WI38 (cell line): ENCODE measurements around the gene B4GALNT1.

Source experiments
- H3K4me3 ChIP-seq: 2 replicates; pipeline ENCODE4 v1.5.1; 2011; ENCODE audit warnings: low read depth, mild to moderate bottlenecking, control low read depth, low read length
- TF ChIP-seq, protein P1 (sequence below): IDR thresholded peaks from 2 replicates; pipeline ENCODE4 v1.5.1; 2012; ENCODE audit warnings: low read depth, mild to moderate bottlenecking, control low read depth, low read length

Gene B4GALNT1

DNA sequence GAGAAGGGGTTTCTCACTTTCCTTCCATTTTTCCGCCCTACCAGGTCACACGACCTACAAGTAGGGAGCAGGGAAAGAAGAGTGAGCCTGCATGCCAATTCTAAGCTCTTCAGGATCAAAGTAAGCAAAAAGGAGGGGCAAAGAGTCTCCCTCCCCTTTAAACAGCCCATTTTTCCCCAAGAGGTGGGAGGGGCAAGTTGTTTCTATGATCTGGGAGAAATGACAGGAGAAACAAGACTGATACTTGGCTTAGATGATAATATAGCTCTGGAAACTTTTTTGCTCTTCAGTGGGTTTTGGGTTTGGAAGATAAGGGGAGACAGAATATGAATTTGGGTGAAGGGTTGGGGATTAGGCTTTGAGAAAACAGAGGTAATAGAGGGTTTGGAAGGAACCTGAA lies 26.6 kb downstream of the B4GALNT1 start:
- TF ChIP-seq, protein P1, sequence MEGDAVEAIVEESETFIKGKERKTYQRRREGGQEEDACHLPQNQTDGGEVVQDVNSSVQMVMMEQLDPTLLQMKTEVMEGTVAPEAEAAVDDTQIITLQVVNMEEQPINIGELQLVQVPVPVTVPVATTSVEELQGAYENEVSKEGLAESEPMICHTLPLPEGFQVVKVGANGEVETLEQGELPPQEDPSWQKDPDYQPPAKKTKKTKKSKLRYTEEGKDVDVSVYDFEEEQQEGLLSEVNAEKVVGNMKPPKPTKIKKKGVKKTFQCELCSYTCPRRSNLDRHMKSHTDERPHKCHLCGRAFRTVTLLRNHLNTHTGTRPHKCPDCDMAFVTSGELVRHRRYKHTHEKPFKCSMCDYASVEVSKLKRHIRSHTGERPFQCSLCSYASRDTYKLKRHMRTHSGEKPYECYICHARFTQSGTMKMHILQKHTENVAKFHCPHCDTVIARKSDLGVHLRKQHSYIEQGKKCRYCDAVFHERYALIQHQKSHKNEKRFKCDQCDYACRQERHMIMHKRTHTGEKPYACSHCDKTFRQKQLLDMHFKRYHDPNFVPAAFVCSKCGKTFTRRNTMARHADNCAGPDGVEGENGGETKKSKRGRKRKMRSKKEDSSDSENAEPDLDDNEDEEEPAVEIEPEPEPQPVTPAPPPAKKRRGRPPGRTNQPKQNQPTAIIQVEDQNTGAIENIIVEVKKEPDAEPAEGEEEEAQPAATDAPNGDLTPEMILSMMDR: no peak
- no peak overlapping the region for H3K4me3 ChIP-seq

DNA sequence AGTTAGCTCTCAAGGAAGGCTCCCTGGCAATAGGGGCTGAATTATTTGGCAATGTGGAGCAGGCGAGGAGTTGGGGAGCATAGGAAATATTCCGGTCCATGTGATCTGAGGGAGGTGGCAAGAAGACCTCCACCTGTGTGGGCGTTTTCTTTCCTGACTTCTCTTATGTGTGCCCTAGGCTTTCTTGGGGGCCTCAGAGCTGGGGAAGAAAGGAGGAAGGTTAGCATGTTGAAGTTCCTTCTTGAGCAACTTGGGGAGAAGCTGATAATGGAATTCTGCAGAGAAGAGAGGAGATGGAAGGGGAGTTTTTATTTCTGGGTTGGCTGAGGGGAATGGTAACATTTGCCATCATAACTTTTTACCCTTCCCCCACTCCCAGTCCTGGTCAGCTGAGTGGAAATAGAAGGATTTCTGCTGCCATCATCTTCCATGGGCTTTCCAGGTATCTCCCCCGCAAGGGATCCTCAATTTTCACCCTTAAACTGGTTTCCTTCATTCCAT lies 27.1 kb downstream of the B4GALNT1 start:
- H3K4me3 ChIP-seq: no peak overlapping the region
- TF ChIP-seq, protein P1: no peak

DNA sequence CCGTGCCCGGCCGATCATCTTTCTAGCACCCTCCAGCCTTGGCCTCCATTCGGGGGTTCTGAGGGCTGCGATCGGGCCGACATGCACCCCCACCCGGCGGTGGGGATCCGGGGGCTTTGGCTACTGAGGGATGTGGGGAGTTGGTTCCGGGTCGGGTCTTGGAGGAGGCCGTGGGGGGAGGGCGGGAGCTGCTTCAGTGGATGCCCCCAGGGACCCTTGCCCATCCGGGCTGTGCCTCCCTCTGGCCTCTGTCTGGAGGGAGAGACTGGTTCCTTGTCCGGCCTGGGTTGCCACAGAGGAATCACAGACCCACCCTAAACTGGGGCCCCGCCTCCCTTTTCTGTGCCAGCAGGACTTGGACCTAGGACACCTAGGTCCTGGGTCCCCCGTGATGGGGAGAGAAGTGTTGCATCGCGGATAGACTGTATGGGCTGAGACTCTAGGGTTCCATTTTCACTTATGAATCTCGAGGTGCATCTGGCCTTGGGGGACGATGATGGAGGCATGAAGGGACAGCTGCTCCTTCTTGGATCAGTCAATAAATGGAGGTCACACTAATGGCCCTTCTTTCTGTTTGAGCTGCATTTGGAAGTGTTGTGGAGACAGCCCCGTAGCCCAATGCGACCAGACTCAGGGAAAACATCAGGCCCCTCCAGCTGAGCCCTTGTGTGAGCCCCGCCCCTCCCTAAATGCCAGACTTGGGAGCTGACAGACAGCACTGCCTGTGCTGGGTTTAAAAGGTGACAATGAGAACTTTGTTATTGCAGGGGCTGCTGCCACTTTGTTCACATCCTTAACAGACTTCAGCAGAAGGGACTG lies 27.8 kb downstream of the B4GALNT1 start:
- peak overlapping the region; percentile 62 for H3K4me3 ChIP-seq
- TF ChIP-seq, protein P1: no peak

DNA sequence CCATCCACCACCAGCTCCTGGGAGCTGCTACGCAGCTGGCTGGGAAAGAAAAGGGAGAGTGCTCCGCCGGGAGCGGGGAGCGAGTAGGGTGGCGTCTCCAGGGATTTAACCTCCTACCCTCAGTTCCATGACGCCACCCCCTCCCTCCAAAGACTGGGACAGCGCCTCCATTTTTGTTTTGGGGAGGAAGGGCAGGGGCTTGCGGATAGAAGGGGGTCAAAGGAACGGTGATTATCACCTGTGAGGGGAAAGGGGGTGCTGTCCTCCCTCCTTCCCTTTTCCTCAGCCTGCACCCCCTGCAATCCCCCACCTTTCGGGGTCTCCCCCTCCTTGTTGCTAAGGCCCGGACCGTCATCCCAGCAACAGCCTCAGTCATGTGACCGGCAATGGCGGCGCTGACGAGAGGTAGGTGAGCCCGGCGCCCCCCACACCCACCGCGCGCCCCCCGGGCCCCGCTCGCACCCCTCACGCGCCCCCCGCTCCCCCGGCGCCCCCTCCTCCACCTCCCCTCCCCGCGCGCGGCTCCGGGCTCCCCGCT lies 28.5 kb downstream of the B4GALNT1 start, which contains the start of gene DTX3:
DTX3 (plus strand) TSS at position 371 of the 538 bp plus-strand sequence. CDS start 1,694 bp downstream, outside the sequence.
- H3K4me3 ChIP-seq: peak within 1 kb of the TSS; percentile 62
- TF ChIP-seq, protein P1: no peak

DNA sequence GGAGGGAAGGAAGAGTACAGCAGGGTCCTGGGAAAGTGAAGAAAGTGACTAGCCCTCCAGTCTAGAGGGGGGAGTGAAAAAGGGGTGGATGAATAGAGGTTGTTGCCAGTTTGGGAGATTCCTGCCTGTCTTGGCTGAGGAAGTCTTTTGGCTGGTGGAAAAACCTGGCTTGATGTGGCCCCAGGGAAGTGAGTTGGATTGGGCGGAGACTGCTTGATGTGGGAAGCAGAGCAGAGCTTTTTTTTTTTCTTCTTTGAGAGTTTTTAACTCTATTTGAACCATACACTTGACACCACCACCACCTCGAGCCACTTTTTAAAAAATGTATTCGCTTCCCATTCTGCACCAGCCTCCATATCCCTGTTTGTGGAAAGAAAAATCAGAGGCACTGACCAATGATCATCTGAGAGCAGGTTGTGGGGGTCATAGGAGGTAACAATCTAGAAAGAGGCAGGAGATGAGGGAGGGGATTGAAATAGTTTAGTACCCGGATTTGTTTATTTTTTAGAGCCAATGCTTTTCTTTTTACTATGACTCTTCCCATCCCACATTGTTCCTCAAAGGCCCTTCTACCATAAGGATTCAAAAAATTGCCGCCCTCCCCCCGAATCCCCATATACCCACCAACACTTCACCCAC lies 29.1 kb downstream of the B4GALNT1 start:
- H3K4me3 ChIP-seq: peak overlapping the region; percentile 62
- TF ChIP-seq, protein P1: no peak

DNA sequence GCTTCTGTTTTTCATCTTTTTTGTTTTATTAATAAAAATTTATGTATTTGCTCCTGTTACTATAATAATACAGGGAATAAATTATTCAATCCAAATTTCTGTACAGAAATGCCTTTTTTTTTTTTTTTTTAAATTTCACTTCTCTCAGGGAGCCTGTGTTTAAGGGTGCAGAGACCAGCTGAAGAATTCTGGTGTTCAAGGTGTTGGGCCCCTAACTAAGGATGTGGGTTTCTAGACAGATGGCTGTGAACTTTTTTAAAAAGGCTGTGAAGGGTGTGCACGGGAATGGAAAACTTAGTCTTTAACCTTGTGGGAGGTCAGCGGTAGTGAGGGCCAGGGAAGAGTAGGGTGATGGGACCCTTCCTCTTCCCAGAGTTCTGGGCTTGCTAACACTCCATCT lies 29.7 kb downstream of the B4GALNT1 start:
- no peak overlapping the region for H3K4me3 ChIP-seq
- TF ChIP-seq, protein P1: no peak
